Uterus (tissue), 4 donors: ENCODE results near the gene FAM3C. TPM values are rescaled to one million over a fixed set of nuclear protein-coding genes. Genes with fewer than 3 reads are reported as not detected.
A peak's percentile ranks its signal among the peaks of the same experiment; 100 is the strongest.

Experiments
- DNase-seq, 2 donors: peaks; one replicate each; pipeline ENCODE4 v3.0.0-alpha.2; 2019 to 2020
- H3K27ac ChIP-seq, 2 donors: fragments of 200-600 bp; sonication (generic); 1 replicate in 1 of 2; 2 replicates in 1 of 2; pipeline ENCODE4 v1.5.1; 2016 to 2018
- H3K27me3 ChIP-seq, 2 donors: fragments of 200-600 bp; sonication (generic); one replicate each; pipeline ENCODE4 v1.5.1; 2018 to 2019; ENCODE audit warnings: control low read depth in 1 of 2
- H3K36me3 ChIP-seq, 2 donors: fragments of 200-600 bp; sonication (generic); one replicate each; pipeline ENCODE4 v1.5.1; 2019; ENCODE audit warnings: control low read depth in 1 of 2
- H3K4me1 ChIP-seq, 2 donors: fragments of 200-600 bp; sonication (generic); one replicate each; pipeline ENCODE4 v1.5.1; 2018 to 2019; ENCODE audit warnings: control low read depth in 1 of 2
- H3K4me3 ChIP-seq, 2 donors: fragments of 200-600 bp; sonication (generic); 1 replicate in 1 of 2; 2 replicates in 1 of 2; pipeline ENCODE4 v1.5.1; 2018 to 2019; ENCODE audit warnings: mild to moderate bottlenecking in 1 of 2
- H3K9me3 ChIP-seq, 2 donors: fragments of 200-600 bp; sonication (generic); one replicate each; pipeline ENCODE4 v1.5.1; 2019; ENCODE audit warnings: control low read depth in 1 of 2
- CTCF ChIP-seq, 4 experiments: fragments of 200-600 bp in 2 of 4; fragments of 450-650 bp in 2 of 4; sonication (generic) in 2 of 4; IDR thresholded peaks; one replicate each; pipeline ENCODE4 v1.5.1; 2016 to 2019; ENCODE audit warnings: antibody characterized with exemption in 4 of 4, mild to moderate bottlenecking in 2 of 4, moderate library complexity in 1 of 4
- POLR2A ChIP-seq, 2 donors: fragments of 450-650 bp; IDR thresholded peaks; one replicate each; pipeline ENCODE4 v1.6.1; 2016; ENCODE audit warnings: antibody characterized with exemption in 2 of 2, mild to moderate bottlenecking in 1 of 2, moderate library complexity in 1 of 2
- intact Hi-C: fragments of 100-400 bp; cut with DNase I; formaldehyde crosslinking; loops from one replicate; pipeline ENCODE4 v1.15.1; 2023; ENCODE audit warnings: low total_unique reads
- total RNA-seq, 4 donors: library from RNA; depleted of rRNA in 3 of 4; stranded (reverse); fragments of >200 nt in 3 of 4; gene quantifications; one replicate each; pipeline versions ENCODE4 v1.1.0 to v1.2.4, GENCODE V29; 2014 to 2023
- donor health status: DM: yes; HTN: yes; CAD: no.

Gene FAM3C
- total RNA-seq, 4 donors from 2014 or later = 36.1 to 104 (median 65.8) TPM

GRCh38 chr7:121371883-121372282 is 24.2 kb downstream of the FAM3C start:
- TF ChIP-seq POLR2A (IDR thresholded peaks at IDR 0.05) = no peak
- TF ChIP-seq CTCF (IDR thresholded peaks at IDR 0.05) = no peak
- intact Hi-C loops = no loop called here

GRCh38 chr7:121371367-121371766 is 24.7 kb downstream of the FAM3C start:
- intact Hi-C loops = no loop called here
- Histone ChIP-seq H3K4me1 (peaks cover 0 to 5% of the 10 kb centered on the region in 2 donors), H3K9me3 (no peaks in the 10 kb centered on the region), H3K27me3 (no peaks in the 10 kb centered on the region), H3K27ac (no peak overlapping the region), H3K36me3 (no peaks in the 10 kb centered on the region), H3K4me3 (no peak overlapping the region)
- TF ChIP-seq CTCF (IDR thresholded peaks at IDR 0.05) = no peak
- no peak for TF ChIP-seq POLR2A (IDR thresholded peaks at IDR 0.05)
- no peak for DNase-seq

More at GRCh38 chr7:121371883-121372282, 24.2 kb downstream of the FAM3C start:
- H3K4me3 ChIP-seq = no peak overlapping the region
- no peaks in the 10 kb centered on the region for H3K36me3 ChIP-seq
- peak overlapping the region in 1 of 2 donors; percentile 50 for H3K27ac ChIP-seq
- no peaks in the 10 kb centered on the region for H3K9me3 ChIP-seq
- DNase-seq = no peak
- H3K4me1 ChIP-seq = peaks cover 0 to 5% of the 10 kb centered on the region in 2 donors
- no peaks in the 10 kb centered on the region for H3K27me3 ChIP-seq

GRCh38 chr7:121369462-121369861 is 26.6 kb downstream of the FAM3C start:
- Histone ChIP-seq H3K27me3 (no peaks in the 10 kb centered on the region), H3K27ac (peak overlapping the region in 1 of 2 donors; percentile 23), H3K36me3 (no peaks in the 10 kb centered on the region), H3K4me1 (peaks cover 0 to 5% of the 10 kb centered on the region in 2 donors), H3K9me3 (no peaks in the 10 kb centered on the region), H3K4me3 (no peak overlapping the region)
- TF ChIP-seq POLR2A (IDR thresholded peaks at IDR 0.05) (no peak), CTCF (IDR thresholded peaks at IDR 0.05) (no peak)
- no peak for DNase-seq
- intact Hi-C loops = loop anchor here (5.0 kb wide), 1 partner anchor 178 kb away; no protein-coding TSS in a partner anchor

- Histone ChIP-seq H3K27ac (no peak overlapping the region), H3K4me3 (no peak overlapping the region), H3K4me1 (no peaks in the 10 kb centered on the region), H3K9me3 (no peaks in the 10 kb centered on the region), H3K36me3 (no peaks in the 10 kb centered on the region), H3K27me3 (no peaks in the 10 kb centered on the region)
- DNase-seq = peak in 1 of 2 donors; percentile 24
- peak; percentile 62 to 75 (median 70) for TF ChIP-seq CTCF (IDR thresholded peaks at IDR 0.05)
- TF ChIP-seq POLR2A (IDR thresholded peaks at IDR 0.05) = no peak
- intact Hi-C loops = loop anchor here (5.0 kb wide), 1 partner anchor 180 kb away; no protein-coding TSS in a partner anchor
These were observed 29.2 kb downstream of the FAM3C start for GRCh38 chr7:121366852-121367431.

- no peak for DNase-seq
- H3K4me3 ChIP-seq = no peak overlapping the region
- H3K27ac ChIP-seq = no peak overlapping the region
- H3K4me1 ChIP-seq = no peaks in the 10 kb centered on the region
- TF ChIP-seq POLR2A (IDR thresholded peaks at IDR 0.05) (no peak), CTCF (IDR thresholded peaks at IDR 0.05) (no peak)
- no peaks in the 10 kb centered on the region for H3K36me3 ChIP-seq
- intact Hi-C loops = no loop called here
- H3K9me3 ChIP-seq = no peaks in the 10 kb centered on the region
- H3K27me3 ChIP-seq = no peaks in the 10 kb centered on the region
These were observed 35.5 kb downstream of the FAM3C start for GRCh38 chr7:121360564-121360963.
